Stimulated activated CD8-positive, alpha-beta memory T cell treated with anti-CD3 and anti-CD28 coated beads, Interleukin-4, amount 100 ng/mL, for 1 hour (primary cell): ENCODE data around the gene VWF.

Experiments used
- DNase-seq, 2 donors: peaks; one replicate each; pipeline ENCODE4 v3.0.0-alpha.2; 2020; ENCODE audit warnings: low read depth in 2 of 2, low spot score in 1 of 2

VWF gene

DNA sequence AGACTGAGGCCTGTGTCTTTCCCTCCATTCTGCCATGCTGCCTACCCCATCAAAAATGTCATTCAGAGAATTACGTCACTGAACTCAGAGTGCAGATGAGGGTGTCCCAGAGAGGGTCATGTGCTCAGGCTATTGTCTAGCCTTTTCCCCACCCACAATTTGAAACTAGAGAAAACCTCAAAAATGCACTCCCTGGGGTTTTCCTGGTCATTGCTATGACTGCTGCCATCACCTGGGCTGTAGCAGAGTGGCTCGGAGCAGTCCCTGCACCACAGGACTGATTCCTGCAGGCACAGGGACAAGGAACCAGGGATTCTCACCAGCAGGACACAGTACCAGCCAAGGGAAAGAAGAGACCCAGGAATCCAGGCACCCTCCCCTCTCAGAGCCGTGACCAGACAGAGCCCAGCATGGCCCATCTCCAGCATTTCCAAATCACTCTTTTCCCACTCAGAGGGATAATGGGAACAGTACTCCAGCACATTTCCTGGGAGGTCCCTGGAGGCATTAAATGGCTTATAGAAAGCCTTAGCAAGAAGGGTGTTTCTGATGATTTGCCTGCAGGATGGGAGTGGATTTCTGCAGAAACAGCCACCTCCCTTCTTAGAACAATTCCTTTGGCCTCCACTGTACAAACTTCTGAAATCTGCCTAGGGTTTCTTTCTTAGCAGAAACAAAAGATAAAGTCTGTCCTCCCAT, 45.9 kb downstream of the VWF start:
- DNase-seq, result no peak

DNA sequence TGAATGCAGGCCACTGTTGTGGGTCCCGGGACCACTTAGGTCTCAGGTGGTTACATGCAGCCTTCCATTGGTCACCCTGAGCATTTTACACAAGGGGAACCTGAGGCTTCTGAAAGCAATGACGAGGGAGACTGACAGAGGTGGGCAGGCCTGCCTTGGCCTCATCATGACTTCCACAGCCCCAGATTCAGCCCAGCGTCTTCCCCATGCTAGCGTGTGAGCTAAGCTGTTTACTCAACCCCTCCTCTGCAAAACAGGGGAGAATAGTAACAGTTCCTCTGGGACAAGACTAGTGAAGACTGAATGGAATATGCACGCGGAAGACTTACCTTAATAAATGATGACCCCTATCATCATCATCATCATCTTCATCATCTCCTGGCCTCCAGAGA, 46.8 kb downstream of the VWF start:
- DNase-seq, result no peak

DNA sequence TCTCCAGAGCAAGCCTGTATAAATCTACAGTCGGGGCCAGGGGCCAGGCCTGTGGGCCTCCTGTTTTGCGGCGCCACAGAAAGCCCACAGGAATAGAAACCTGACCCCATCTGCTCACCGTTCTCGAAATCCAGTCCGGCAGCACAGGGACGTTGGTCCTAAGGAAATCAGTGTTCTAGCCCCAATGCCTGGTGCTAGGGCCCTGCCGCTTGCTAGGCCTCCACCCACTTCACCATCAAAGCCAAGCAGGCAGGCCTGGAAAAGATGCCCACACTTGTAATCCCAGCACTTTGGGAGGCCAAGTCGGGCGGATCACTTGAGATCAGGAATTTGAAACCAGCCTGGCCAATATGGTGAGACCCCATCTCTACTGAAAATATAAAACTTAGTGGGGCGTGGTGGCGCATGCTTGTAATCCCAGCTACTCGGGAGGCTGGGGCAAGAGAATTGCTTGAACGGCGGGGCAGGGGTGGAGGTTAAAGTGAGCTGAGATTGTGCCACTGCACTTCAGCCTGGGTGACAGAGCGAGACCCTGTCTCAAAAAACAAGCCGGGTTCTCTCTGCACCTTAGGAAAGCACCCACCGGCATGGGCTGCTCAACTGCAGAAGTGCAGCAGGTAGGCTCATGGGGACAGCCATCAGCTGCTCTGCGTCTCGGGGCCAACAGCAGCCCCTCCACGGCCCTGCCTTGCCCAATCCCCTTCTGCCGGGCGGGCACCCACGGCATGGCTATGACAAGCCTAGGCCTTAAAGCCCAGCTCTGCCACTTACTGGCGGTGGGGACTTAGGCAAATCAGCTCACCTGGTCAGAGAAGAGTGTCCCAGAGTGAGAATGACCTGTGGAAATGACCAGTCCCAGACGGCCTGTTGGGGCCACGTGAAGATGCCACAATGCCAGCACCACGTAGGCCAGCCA, 47.4 kb downstream of the VWF start:
- DNase-seq, result no peak

DNA sequence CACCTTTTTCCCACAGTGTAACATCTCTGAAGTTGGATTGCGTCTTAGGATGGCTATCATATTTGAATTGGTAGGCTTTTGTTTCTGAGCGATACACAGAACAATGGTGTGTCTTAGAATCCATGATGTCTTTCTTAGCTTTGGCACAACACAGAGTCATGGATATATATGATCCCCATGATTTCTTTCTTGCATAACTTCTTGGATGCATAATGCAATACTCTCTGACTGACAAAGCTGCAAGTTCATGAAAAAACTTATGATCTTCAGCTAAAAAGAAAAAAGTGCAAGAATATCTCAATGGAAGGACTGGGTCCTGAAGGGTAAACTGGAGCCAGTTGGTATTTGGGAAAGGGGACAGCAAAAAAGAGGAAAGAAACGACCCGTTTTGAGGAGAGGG, 48.1 kb downstream of the VWF start:
- no peak for DNase-seq

DNA sequence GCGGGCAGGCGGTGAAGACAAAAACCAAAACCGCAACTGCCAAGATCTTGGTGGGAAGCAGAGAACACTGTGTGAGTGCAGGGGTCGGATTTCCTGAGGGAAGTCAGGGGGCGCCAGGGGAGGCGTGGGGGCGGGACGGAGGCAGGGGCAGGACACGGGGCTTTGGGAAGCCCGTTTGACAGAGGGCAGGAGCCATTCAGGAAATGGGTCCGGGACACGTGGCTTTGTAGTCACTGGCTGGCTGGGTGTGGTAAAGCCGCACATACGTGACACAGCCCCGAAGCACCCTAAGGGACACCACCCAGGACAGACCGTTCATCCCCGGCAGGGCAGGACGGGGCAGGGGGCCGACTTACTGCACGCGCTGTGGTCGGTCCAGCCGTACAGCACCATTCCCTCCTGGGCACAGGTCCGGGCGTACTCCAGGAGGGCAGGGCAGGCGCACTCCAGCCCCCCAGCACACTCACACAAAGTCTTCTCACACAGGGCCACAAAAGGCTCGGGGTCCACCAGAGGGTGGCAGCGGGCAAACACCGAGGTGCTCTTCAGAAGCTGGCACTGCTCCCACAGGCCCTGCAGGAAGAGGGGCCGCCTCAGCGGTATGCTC, 49.4 kb downstream of the VWF start:
- DNase-seq, result no peak

DNA sequence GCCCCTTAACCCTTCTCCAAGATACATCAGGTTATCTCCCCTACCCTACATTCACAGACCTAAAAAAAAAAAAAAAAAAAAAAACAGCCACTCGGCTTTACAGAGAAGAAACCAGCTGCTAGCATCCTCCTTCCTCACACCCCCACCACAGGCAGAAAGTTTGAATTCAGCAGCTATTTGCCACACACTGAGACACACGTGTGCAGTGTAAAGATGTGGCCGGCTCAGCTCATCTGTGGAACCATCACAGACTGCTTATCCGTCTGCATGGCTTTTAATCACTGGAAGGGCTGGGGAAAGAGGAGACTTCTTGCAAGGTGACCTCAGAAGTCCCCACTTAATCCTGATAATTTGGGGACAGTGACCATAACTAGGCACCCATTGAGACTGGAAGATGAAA, 50.0 kb downstream of the VWF start:
- no peak for DNase-seq

DNA sequence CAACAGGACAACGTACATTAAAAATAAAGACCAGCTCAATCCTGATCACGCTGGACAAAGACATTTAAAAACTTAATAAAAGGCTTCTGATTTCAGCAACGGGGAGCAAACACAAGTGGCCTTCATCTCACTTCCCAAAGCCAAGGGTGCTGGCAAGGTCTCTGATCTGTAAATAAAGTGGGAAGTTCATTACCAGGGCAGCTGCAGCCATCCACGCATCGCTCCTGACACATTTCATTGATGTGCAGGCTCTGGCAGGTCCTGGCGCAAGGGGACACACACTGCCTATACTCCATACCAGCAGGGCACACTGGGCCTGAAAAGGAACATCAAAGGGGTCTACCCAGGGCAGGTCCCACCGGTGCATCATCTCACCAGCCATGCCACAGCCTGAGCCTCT, 51.0 kb downstream of the VWF start:
- no peak for DNase-seq

- no peak for DNase-seq
Observed at GRCh38 chr12:6072302-6072752, 52.1 kb downstream of the VWF start.

- no peak for DNase-seq
Observed at GRCh38 chr12:6071589-6071988, 52.9 kb downstream of the VWF start.

GRCh38 chr12:6070472-6071257, 53.8 kb downstream of the VWF start:
- no peak for DNase-seq

GRCh38 chr12:6069437-6070093, 54.9 kb downstream of the VWF start:
- no peak for DNase-seq

DNA sequence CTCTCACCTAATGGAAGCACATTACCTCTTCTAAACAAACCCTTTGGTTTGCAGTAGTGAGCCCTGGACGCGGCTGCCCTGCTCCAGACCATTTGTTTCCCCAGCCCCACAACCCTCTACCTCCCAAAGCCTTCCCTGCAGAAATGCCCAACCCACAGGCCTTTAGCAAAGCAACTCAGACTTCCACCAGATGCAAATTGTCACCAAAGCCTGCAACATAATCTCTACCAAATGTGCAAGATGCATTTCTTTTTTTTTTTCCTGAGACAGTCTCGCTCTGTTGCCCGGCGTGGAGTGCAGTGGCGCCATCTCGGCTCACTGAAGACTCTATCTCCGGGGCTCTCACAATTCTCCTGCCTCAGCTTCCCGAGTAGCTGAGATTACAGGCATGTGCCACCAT, 56.2 kb downstream of the VWF start:
- DNase-seq, result no peak

GRCh38 chr12:6067152-6067916, 57.1 kb downstream of the VWF start:
- no peak for DNase-seq

- DNase-seq, result no peak
Observed at GRCh38 chr12:6066651-6067050, 57.8 kb downstream of the VWF start.

DNA sequence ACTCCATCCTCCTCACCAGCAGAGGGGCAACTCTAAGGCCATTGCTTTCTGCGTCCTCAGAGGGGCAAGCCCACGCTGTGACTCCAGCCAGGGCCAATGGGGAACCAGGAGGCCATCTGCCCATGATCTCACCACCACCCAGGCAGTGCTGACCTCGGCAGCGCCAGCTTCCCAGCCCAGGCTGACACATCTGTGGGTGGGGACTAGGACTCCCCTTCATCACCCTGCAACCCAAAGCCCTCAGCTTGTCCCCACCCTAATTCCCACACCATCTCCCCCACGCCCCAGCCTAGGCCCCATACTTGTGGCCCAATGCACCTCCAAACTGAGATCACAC, 58.6 kb downstream of the VWF start:
- no peak for DNase-seq

GRCh38 chr12:6065131-6065862, 59.2 kb downstream of the VWF start:
- DNase-seq, result no peak

DNA sequence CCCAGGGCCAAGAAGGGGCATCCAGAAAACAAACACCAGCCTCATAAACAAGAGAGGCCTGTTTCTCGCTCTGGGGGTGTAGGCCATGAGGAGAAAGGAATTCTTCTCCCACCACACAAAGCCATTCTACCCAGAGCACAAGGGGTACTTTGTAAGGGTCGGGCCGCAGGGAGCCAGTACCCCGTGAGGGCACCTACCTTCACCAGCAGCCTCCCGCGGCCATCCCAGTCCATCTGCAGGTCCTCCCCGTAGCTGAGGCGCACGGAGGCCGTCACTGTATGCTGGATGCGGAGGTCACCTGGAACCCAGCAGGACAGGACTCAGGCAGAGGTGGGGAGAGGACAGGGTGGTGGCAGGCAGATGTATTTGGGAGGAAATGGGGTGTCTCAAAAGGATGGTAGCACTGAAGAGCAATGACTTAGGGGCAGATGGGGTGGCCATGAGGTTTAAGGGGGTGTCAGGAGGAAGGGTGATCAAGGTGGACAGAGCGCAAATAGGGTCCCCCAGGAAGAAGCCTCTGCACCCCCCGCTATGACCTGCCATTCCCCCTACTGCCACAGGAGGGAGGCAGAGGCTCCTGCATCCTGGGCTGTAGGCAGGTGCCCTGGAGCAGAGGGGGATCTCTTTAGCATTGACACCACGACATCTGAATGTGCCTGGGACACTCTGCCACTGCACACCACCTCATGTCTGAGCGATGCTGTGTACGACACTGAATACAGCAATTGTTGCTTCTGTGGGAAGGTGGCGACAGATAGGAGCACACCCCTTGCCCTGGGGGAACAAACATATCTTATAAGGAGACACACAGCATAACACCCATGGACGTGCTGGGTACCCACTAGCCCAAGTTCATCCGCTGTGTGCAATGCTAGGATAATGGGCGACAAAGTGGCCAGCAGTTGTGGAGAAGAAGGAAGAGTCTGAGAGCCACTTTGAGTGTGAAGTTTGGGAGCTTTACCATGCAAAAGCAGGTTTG, 61.4 kb downstream of the VWF start:
- peak in 1 of 2 donors; percentile 27 for DNase-seq

DNA sequence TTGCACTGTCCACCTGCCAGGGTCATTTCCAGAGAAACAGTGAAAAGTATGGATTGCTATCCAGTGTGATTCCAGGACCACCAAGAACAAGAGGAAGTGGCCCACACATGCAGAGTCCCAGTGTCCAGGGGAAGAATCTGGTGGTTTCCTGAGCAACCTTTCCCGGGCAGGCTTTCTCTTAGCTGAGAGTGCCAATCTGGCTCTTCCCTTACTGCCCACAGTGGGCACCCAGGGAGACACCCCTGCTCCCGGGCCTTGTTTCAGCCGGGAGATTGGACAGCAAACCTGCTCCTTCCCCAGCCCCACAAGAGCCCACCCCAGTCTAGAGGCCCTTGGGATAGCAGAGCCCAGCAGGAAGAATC, 62.1 kb downstream of the VWF start:
- no peak for DNase-seq
